Stimulated activated naive CD8-positive, alpha-beta T cell treated with anti-CD3 and anti-CD28 coated beads, Interleukin-15, Interleukin-2, amounts not matched to agents 100 ng/mL and 50 ng/mL, for 24 hours (primary cell): ENCODE results near the gene MANBA.

Experiments used
- H3K27ac Mint-ChIP-seq: one replicate; pipeline ENCODE4 v1.8.0; 2021; ENCODE audit warnings: mild to moderate bottlenecking, mixed read lengths
- H3K27me3 Mint-ChIP-seq: one replicate; pipeline ENCODE4 v1.8.0; 2021; ENCODE audit warnings: mixed read lengths
- H3K36me3 Mint-ChIP-seq: one replicate; pipeline ENCODE4 v1.8.0; 2021; ENCODE audit warnings: low read depth, mixed read lengths
- H3K4me1 Mint-ChIP-seq: one replicate; pipeline ENCODE4 v1.8.0; 2021; ENCODE audit warnings: low read depth, mixed read lengths
- H3K4me3 Mint-ChIP-seq: one replicate; pipeline ENCODE4 v1.8.0; 2021; ENCODE audit warnings: mild to moderate bottlenecking, mixed read lengths
- H3K9me3 Mint-ChIP-seq: one replicate; pipeline ENCODE4 v1.8.0; 2021; ENCODE audit warnings: mixed read lengths

The MANBA gene

GRCh38 chr4:102598762-102599374 lies 161.9 kb downstream of the MANBA start:
- H3K4me3 Mint-ChIP-seq, result peak overlapping the region; percentile 56
- H3K4me1 Mint-ChIP-seq, result peaks cover 81% of the 10 kb centered on the region
- peak overlapping the region; percentile 98 for H3K27ac Mint-ChIP-seq

GRCh38 chr4:102598086-102598761 lies 162.5 kb downstream of the MANBA start:
- peaks cover 80% of the 10 kb centered on the region for H3K4me1 Mint-ChIP-seq
- peak overlapping the region; percentile 98 for H3K27ac Mint-ChIP-seq
- no peaks in the 10 kb centered on the region for H3K9me3 Mint-ChIP-seq
- peak overlapping the region; percentile 56 for H3K4me3 Mint-ChIP-seq
- H3K27me3 Mint-ChIP-seq, result no peaks in the 10 kb centered on the region
- peaks cover 90% of the 10 kb centered on the region for H3K36me3 Mint-ChIP-seq

More at GRCh38 chr4:102598762-102599374, 161.9 kb downstream of the MANBA start:
- Mint-ChIP-seq H3K9me3 (no peaks in the 10 kb centered on the region), H3K27me3 (no peaks in the 10 kb centered on the region), H3K36me3 (peaks cover 94% of the 10 kb centered on the region)

DNA sequence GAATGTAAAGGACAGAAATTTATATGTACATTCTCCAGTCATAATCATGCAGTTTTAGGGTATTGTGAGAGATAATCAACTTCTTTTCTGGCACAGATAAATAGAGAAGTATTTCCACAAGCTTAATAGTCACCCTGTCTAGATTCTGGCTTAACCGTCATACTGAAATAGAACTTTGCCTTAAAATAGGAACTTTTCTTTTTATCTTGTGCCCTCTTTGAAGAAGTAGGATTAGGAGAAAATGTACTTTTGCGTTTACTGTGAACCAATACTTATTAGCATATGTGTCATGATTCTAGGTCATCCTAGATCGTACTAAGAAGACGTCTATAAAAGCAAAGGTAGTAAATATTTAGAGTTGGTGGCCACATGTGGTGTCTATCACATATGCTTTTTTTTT lies 164.2 kb downstream of the MANBA start:
- no peak overlapping the region for H3K4me3 Mint-ChIP-seq
- H3K27ac Mint-ChIP-seq, result peak overlapping the region; percentile 37
- peaks cover 95% of the 10 kb centered on the region for H3K36me3 Mint-ChIP-seq
- no peaks in the 10 kb centered on the region for H3K27me3 Mint-ChIP-seq
- peaks cover 93% of the 10 kb centered on the region for H3K4me1 Mint-ChIP-seq
- no peaks in the 10 kb centered on the region for H3K9me3 Mint-ChIP-seq

- H3K27ac Mint-ChIP-seq, result peak overlapping the region; percentile 74
- no peaks in the 10 kb centered on the region for H3K9me3 Mint-ChIP-seq
- peaks cover 96% of the 10 kb centered on the region for H3K4me1 Mint-ChIP-seq
- no peak overlapping the region for H3K4me3 Mint-ChIP-seq
- H3K27me3 Mint-ChIP-seq, result no peaks in the 10 kb centered on the region
- H3K36me3 Mint-ChIP-seq, result peaks cover 95% of the 10 kb centered on the region
Measured at GRCh38 chr4:102594000-102594399, 166.8 kb downstream of the MANBA start.

DNA sequence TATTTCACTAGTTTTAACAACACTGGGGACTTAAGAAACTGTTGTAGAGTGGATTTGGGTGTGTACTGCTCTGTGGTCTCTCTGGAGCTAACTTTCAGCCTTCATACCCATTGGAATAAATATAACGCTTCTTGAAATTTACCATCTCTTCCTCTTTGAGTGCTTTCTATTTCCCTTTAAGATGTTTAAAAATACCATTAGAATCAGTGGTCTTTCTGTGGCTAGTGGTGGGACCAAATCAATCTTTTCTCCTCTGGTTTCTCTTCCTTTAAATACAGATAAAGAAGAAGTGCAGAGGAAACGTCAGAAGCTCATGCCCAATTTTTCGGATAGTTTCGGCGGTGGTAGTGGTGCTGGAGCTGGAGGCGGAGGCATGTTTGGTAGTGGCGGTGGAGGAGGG lies 167.6 kb downstream of the MANBA start:
- Mint-ChIP-seq H3K36me3 (peaks cover 95% of the 10 kb centered on the region), H3K4me1 (peaks cover 96% of the 10 kb centered on the region), H3K9me3 (no peaks in the 10 kb centered on the region), H3K4me3 (peak overlapping the region; percentile 7), H3K27me3 (no peaks in the 10 kb centered on the region), H3K27ac (peak overlapping the region; percentile 55)

- peaks cover 95% of the 10 kb centered on the region for H3K36me3 Mint-ChIP-seq
- H3K9me3 Mint-ChIP-seq, result no peaks in the 10 kb centered on the region
- H3K4me3 Mint-ChIP-seq, result no peak overlapping the region
- no peaks in the 10 kb centered on the region for H3K27me3 Mint-ChIP-seq
- H3K4me1 Mint-ChIP-seq, result peaks cover 96% of the 10 kb centered on the region
- peak overlapping the region; percentile 82 for H3K27ac Mint-ChIP-seq
Measured at GRCh38 chr4:102592256-102592655, 168.5 kb downstream of the MANBA start.

- H3K9me3 Mint-ChIP-seq, result no peaks in the 10 kb centered on the region
- H3K36me3 Mint-ChIP-seq, result peaks cover 96% of the 10 kb centered on the region
- H3K4me1 Mint-ChIP-seq, result peaks cover 99% of the 10 kb centered on the region
- no peaks in the 10 kb centered on the region for H3K27me3 Mint-ChIP-seq
- H3K4me3 Mint-ChIP-seq, result peak overlapping the region; percentile 24
- H3K27ac Mint-ChIP-seq, result peak overlapping the region; percentile 84
Measured at GRCh38 chr4:102589743-102590142, 171.0 kb downstream of the MANBA start.

GRCh38 chr4:102586644-102587021 lies 174.1 kb downstream of the MANBA start:
- Mint-ChIP-seq H3K9me3 (no peaks in the 10 kb centered on the region), H3K36me3 (peaks cover 97% of the 10 kb centered on the region), H3K27ac (peak overlapping the region; percentile 89), H3K27me3 (no peaks in the 10 kb centered on the region), H3K4me1 (peaks cover 90% of the 10 kb centered on the region), H3K4me3 (peak overlapping the region; percentile 34)

DNA sequence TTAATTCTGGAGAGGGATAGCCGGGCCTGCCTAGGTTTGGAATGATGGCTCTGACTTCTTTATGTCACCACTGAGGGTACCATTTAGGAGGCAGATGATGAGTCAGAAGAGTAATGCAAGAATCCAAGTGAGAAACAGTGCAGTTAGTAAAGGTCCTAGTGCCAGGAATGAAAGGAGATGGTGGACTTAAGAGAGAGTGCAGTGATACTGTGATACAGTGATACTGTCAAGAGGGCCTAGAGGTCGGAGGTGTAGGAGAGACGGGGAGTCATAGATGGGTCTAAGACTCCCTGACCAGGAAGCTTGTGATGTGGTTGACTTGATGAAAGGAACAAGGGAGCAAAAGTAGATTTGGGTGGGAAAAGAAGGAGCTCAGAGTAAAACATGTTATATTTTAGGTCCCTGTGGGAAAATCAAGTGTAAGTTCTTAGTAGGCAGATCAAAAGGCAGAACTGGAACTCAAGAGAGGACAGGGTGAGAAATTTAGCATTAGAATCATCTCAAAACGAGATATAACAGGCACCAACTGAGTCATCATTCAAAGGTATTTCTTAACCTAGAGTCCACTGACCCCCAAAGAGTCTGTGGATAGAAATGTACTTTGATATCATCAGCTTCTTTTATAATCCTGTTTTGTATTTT lies 174.6 kb downstream of the MANBA start:
- H3K4me3 Mint-ChIP-seq, result peak overlapping the region; percentile 34
- no peaks in the 10 kb centered on the region for H3K27me3 Mint-ChIP-seq
- H3K9me3 Mint-ChIP-seq, result no peaks in the 10 kb centered on the region
- H3K4me1 Mint-ChIP-seq, result peaks cover 89% of the 10 kb centered on the region
- H3K36me3 Mint-ChIP-seq, result peaks cover 96% of the 10 kb centered on the region
- H3K27ac Mint-ChIP-seq, result peak overlapping the region; percentile 89

- peaks cover 87% of the 10 kb centered on the region for H3K4me1 Mint-ChIP-seq
- H3K4me3 Mint-ChIP-seq, result no peak overlapping the region
- no peaks in the 10 kb centered on the region for H3K27me3 Mint-ChIP-seq
- no peaks in the 10 kb centered on the region for H3K9me3 Mint-ChIP-seq
- H3K36me3 Mint-ChIP-seq, result peaks cover 91% of the 10 kb centered on the region
- peak overlapping the region; percentile 89 for H3K27ac Mint-ChIP-seq
Measured at GRCh38 chr4:102585329-102585728, 175.4 kb downstream of the MANBA start.

GRCh38 chr4:102584091-102584490 lies 176.7 kb downstream of the MANBA start:
- Mint-ChIP-seq H3K4me3 (no peak overlapping the region), H3K27me3 (no peaks in the 10 kb centered on the region), H3K27ac (peak overlapping the region; percentile 79), H3K4me1 (peaks cover 87% of the 10 kb centered on the region), H3K9me3 (no peaks in the 10 kb centered on the region), H3K36me3 (peaks cover 90% of the 10 kb centered on the region)
